CD4-positive, alpha-beta T cell treated with Interleukin-2 at 100 ng/mL for 4 hours (primary cell): ENCODE data around the gene INO80C.
"Not testable (repeated sequence)": the region's sequence is repeated elsewhere in the genome, so short reads cannot be mapped to it uniquely, and the experiment has no call there.

Source experiments
- DNase-seq: peaks from one replicate; pipeline ENCODE4 v3.0.0-alpha.2; 2020; ENCODE audit warnings: low spot score

INO80C gene

DNA sequence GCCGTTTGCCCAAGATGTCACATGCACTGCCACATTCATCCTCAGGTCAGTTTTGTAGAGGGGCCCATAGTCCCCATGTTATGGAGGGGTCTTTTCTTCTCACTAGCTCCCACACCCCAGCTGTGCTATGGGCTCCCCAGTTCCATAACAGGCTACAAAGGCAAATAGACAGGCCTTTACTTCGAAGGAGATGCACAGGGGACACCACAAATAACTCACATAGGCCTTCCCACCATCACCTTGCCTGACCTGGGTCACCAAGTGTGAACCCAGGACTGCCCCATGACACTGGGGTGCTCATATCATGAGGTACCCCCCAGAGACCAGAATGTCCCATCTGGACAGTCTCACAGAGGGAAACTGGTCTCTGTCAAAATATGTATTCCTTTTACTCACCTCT, 15.0 kb upstream of the INO80C start:
- DNase-seq: no peak

DNA sequence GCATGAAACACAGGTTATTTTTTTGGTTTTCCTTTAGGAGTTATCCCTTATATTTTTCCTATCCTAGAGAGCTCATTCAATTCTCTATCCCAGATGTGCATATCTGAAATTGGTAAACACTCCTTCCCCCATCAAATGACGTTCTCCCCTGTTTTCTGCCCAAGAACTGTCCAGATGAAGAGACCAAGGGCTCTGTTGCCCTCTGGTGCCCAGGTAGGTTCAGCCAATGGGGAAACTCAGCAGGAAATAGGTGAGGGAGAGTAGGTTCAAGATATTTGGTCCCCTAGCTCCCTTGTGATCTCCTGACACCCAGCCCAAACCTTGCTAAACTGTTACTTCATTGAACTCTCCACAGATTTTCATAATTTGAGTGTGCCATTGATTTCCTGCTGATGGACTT, 14.1 kb upstream of the INO80C start:
- no peak for DNase-seq

DNA sequence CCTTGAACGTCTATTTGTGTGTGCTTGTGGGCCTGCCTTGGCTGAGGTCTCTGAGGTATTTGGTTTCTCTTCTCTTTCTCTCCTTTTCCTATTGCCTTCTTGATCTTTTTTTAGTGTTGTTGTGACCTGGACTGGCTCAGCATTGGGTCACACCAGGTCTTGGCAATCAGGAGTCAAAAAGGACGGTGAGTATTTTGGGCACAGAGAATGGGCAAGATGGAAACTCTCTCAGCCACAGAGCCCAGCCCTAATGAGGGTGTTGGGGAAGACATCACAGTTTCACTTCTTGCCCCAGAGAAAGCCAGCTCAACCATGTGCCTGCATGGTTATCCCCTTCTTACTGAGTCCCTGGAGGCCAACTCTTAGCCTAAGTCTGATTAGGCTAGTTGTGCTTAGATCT, 13.7 kb upstream of the INO80C start:
- no peak for DNase-seq

DNA sequence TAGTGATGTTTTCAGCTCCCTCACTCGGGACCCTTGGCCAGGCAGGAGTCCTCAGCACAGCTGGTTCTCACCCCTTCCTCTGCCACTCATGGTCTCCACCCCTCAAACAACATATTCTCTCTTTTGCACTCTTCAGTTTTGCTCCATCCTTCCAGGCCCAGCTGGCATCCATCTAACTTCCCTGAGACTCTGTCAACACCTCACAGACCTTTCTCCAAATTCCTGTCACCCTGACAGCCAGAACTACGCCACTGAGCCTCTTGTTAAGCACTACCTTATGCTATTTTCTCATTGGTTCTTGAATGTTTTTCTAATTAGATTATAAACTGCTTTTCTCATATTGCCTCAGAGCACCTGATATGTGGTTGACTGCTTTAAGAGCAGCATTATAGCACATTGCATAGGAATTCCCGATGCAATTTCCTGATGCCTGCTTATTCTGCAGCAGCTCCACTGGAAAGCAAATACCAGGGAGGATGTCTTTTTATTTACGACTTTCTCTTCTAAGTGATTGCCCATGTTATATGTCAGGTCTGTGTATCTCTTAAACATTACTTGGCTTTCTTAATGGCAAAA, 12.4 kb upstream of the INO80C start:
- no peak for DNase-seq

DNA sequence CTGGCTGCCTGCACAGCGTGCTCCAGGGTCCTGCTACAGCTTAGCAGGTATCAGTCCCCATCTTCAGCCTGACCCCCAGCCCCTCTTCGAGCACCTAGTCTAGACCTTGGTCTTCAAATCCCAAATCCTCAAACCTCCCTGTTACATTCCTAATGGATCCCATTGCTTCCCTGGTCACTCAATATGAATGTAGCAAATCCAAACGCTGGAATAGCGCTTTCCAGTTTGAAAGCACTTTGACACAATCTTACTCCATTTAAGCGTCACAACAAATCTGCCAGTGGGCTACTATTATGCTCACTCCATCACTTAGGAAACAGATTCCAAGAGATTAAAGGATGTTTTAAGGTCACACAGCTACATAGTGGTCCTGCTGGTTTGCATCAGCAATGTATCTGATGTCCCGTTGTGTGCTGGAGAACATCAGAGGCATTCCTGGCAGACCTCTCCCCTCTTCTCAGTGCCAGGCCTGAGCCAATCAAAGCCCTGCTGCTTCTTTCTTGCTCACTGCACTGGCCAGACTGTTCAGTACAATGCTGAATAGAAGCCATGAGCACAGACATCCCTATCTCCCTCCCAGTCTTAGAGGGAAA, 11.1 kb upstream of the INO80C start:
- no peak for DNase-seq

DNA sequence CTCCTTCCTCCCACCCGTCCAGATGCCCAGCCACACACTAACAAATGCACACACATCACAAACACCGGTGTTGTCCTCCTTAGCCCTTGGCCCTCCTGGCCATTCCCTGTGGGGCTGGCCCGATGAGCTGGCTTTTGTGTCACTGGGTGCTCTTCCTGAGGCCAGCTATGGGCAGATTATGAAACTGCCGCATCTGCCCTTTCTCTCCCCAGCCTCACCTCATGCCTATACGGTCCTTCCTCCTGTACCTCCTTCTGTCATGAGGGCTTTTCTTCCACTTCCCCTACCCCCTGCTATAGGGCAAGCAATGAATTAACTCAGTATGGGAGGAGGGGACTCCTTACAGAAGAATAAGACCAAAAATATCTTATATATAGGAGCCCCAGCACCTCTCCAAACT, 10.3 kb upstream of the INO80C start:
- DNase-seq: no peak

DNA sequence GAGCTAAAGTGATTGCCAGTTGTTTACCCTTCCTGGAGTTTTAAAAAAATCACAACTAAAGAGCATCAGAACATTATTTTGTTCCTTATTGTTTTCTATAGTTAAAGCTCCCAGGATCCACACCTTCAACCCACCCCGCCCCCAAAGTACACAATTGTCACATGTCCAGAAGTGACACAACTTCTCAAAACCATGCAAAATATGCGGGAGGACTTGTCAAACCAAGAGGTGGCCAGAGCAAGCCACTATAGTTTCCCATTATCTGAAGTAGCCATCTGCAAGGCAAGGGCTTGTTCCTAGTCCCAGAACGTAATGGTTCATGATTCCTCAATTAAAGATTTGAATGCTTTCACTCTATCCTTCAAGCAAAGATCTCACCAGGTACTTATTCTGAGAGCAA, 9.9 kb upstream of the INO80C start:
- DNase-seq: no peak

DNA sequence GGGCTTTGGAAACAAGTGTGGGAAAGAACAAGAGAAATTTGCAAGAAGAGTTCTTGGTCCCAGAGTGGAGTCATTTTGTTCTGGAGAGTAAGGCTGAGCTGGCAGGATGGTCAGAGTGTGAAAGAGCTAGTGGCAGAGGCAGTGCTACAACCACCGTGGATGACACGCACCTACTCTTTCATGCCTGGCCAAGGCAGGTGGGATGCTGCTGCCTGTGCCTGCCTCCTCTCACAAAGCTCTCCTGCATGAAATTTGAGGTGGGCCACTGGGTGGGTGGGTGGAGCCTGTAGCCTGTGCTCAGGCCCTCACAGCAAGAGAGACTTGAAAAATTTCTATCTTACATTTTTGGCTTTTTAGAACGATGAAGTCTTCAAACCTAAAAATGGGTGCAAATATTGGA, 9.4 kb upstream of the INO80C start:
- no peak for DNase-seq

DNA sequence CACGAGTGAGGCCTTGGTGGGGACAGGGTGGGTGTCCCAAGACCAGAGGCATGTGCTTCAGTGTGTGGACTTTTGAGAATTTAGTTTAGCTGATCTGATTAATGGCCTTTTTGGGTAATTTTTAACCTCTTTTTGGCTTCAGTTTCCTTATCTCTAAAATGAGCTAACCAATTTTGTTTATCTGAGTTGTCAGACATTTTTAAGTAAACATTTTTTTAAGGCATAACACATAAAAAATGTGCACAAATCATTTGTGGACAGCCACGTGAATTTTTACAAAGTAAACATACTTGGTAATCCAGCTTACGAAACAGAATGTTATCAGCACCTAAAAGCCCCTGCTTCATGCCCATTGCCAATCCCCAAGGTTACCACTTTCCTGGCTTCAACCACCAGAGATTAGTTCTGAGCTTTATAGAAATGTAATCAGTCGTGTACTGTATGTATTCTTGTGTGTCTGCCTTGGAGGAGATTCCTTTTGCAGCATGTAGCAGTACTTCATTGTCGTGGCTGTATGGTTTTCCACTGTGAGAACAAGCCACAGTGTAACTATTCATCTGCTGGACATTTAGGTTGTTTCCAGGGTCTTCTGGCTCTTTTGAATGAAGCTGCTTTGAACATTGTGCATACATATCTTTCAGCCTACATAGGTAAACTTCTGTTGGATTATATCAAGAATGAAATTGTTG, 8.4 kb upstream of the INO80C start:
- no peak for DNase-seq

DNA sequence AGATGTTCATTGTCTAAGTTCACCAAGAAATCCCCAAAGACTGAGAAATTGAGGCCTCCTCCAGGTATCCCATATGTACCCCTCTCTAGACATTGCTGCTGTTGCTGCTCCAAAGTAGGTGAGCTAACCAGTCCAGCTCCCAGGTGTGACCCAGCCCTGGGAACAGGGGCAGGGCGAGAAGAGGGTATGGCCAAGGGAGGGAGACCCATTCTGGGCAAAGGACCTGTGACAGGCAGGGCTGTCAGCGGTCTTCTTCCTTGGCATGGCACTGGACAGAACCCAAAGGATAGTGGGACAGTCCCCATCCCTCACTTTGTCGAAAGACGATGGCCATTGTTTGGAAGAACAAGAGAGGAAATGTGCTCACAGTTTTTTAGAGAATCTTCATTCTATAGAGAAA, 7.2 kb upstream of the INO80C start:
- no peak for DNase-seq

DNA sequence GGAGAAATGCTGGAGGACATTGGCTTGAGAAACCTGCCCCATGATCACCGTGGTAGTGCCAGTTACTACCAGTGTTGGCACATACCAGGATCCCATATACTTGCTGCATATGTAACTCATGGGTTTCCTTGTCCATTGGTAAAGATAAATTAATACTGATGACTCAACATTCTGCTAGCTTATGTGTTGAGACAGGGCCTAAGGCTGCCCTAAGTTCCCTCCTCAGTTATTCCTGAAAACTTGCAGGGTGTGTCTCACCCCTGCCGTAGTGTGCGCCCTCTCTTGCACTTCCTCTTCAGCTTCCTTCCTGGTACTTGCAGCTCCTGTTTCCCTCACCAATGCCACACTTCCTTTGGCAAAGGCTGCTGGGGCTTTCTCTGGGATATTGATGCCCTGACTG, 4.3 kb upstream of the INO80C start:
- DNase-seq: no peak

DNA sequence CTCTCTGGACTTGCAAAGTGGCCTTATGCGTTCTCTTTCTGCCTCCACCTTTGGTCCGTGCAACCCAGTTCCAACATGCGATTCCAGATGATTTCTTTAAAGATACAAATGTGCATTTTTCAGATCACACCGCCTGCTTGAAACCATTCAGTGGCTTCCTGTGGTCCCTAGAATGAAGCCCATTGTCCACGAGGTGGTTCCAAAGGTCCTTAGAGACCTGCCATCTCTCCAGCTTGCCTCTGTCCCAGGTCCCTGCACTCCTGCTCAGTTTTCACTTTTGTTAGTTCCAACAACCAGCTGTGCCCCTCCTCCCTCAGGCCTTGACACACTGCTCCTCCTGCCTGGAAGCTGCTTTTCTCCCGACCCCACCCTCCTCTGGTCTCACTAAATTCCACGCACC, 3.6 kb upstream of the INO80C start:
- no peak for DNase-seq

DNA sequence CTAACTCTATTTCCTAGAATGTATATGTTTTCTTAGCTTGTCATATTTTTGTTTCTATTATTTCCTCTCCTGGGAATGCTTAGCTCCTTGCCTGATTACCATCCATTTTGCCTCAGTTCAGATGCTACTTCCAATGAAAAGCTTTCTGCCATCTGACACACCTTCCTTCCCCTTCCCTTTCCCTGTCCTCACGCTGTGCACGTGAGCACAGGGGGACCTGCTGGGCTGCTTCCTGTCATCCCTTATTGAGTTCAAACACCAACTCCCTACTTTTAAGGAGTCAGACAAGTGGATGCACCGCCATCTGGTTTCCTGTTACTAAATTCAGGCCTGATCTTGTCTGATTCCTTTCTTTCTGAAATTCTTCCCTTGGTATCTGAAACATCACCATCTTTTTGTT, 2.4 kb upstream of the INO80C start:
- DNase-seq: no peak

DNA sequence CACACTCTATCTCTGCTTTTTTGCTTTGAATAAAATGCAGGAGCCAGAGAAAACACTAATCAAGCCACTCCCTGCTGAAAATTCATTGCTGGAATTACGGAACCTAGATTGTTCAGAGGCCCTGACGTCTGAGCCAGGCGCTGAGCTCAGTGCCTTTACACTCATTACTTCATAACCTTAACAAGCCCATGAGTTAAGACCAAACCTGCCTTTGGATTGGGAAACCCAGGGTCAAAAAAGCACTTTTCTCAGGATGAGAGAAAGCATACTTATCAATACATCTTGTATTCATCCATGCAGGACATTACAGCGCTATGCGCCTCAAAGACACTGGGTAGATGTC, 762 bp downstream of the INO80C start:
- DNase-seq: no peak

DNA sequence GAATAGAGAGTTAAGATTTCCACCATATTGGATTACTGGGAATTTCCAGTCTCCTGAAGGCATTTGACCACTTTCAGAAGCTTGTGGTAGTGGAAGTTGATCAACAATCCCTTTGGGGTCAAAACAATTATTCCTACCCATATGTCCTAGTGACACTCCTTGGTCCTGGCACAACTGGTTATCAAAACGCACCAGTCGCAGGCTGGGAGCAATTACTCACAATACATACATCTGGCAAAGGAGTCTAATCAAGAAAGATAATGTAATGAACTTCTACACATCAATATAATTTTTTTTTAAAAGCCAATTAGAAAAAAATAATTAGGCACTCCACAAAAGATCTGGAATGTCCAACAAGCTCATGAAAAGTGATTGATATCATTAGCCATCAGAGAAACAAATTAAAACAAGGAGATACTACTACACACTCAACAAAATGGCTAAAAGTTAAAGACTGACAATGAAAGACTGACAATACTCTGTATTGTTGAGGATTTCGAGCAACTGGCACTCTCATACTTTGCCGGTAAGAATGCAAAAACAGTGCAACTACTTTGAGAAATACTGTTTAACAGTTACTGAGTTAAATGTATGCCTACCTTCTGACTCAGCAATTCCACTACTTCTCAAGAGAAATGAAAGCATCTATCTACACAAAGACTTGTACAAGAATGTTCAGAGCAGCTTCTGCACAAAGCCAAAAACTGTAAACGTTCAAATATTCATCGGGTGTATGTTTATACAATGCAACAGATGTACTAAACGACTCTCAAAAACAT, 2.0 kb downstream of the INO80C start:
- DNase-seq: no peak

DNA sequence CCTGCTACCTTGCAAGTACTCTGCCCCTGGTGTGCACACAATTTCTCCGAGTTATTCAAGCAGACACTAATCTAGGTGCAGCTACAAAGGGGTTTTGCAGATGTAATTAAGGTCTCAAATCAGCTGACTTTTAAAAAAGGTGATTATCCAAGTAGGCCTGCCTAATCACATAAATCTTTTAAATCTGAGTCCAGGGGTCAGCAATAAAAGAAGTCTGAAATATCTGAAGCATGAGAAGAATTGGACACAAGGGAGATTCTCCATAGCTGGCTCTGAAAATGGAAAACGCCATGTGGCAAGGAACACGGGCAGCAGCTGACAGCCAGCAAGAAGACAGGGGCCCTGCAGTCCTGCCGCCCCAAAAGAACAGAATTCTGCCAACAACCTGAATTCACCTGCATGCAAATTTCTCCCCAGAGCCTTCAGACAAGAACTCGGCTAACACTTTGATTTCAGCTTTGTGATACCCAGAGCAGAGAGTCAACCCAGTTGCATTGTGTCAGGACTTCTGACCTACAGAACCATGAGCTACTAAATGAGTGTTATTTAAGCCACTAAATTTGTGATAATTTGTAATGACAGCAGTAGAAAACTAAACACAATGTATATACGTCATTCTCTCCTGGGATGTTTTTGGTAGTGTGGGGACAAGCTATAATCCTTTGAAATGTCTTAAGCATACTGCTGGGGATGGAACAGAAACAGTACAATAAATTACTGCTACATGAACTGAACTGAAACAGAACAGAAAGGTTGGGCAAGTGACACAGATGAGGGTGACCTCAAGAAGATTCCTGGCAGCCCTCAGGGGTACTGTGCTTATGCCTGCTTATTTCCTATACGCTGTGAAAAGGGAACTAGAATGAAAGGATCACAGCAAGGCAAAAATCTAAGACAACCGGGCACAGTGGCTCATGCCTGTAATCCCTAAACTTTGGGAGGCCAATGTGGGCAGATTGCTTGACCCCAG, 3.2 kb downstream of the INO80C start:
- no peak for DNase-seq

DNA sequence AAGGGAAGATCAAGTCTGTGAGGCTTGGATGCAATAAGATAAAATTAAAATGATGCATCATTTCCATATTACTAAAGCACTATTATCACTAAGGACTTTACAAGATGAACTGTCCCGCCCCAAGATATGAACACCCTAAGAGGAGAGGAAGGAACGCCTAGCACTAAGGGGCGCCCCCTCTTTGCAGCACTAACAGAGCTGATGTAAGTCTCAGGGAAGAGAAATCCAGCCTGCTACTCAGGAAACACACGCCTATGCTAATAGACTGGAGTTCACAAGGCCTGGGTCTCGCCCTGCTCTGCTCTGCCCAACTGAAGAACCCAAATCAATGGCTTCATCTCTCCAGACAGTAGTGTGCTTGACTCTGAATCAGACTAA, 6.1 kb downstream of the INO80C start:
- no peak for DNase-seq

DNA sequence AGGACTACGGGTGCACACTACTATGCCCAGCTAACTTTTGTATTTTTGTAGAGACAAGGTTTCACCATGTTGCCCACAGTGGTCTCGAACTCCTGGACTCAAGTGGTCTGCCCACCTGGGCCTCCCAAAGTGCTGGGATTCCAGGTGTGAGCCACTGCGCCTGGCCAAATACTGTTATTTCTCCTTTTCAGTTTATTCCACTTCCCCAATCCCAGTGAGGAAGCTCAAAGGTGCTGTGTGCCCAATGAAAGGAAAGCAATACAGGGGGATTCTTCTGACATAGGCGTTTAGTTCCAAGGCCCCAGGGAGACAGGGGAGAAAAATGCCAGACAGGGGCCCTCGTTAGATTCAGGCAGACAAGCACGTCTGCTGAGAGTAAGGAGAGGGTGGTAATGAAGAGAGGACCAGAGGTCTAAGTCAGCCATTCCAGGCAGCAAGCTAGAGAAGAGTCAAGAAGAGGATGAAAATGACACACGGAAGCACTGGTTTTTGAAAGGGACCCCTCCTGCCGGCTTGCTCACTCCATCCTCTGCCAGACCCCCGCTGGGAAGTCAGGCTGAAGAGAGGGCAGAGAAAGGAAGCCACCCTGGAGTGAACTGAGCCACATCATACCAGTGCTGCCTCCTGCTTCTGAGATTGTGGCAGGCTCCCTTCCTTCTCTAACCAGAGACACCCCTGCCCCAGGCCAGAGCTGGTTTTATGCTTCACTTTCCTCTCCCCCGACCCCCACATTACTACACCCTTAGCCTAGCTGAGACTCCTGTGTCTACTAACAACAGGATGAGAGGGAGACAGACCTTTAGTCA, 6.7 kb downstream of the INO80C start:
- DNase-seq: no peak

DNA sequence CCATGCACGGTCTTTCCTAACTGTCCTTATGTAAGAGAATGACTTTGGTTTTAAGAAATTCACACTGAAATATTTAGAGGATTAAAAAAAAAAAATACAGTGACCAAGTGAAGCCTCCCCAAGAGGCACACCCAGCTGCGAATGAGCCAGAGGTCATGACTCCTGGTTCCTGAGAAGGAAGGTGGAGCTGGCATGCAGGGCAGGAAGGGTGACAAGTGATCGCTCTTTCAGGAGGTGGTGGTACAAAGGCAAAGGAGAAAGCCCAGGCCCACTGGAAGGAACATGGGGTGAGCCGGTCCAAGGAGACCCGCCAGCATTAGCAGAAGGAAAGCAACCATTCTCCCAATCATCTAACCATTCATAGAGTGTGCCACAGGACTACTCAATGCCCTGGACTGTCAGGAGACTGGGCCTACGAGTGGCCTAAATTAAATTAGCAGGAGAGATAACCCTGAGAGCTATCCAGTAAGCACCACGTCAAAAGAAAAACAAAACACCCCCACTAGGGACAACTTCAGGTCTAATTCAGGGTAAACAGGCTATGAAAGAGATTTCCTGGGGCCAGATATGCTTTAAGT, 7.8 kb downstream of the INO80C start:
- no peak for DNase-seq

DNA sequence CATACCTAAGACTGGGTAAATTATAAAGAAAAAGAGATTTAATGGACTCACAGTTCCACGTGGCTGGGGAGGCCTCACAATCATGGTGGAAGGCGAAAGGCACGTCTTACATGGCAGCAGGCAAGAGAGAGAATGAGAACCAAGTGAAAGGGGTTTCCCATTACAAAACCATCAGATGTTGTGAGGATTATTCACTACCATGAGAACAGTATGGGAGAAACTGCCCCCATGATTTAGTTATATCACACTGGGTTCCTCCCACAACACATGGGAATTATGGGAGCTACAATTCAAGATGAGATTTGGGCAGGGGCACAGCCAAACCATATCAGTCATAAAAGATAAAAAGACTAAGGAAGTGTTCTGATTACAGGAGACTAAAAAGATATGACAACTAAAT, 8.5 kb downstream of the INO80C start:
- DNase-seq: not testable (repeated sequence)

DNA sequence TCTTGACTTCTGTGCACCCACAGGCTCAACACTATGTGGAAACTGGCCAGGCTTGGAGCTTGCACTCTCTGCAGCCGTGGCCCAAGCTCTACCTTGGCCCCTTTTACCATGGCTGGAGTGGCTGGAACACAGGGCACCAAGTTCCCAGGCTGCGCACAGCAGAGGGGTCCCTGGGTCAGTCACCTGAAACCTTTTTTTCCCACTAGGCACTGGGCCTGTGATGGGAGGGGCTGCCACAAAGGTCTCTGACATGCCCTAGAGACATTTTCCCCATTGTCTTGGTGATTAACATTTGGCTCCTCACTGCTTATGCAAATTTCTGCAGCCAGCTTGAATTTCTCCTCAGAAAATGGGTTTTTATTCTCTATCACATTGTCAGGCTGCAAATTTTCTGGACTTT, 9.4 kb downstream of the INO80C start:
- not testable (repeated sequence) for DNase-seq
